Islet precursor cell (in vitro differentiated cells): ENCODE measurements around the gene WSCD2.
A peak's percentile ranks its signal among the peaks of the same experiment; 100 is the strongest.
"Not testable (repeated sequence)": the region's sequence is repeated elsewhere in the genome, so short reads cannot be mapped to it uniquely, and the experiment has no call there.

Source experiments
- DNase-seq: peaks from one replicate; pipeline ENCODE4 v3.0.0-alpha.2; 2018

The WSCD2 gene

DNA sequence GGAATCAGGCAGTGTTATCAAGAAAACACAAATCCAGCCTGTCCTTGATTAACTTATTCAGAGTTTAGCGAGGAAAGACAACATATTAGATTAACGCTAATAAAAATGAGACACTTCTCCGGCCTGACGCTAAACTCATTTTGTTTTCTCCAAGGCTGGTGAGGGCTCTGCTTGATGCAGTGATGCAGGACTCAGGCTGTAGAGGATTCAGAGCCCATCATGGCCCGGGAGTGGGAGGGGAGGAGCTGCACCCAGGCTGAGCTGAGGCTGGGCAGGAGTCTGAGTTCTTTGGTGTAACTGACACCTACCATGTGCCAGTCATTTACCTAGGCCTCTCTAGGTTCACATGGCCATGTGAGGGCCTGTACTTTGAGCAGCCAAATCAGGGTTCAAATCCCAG lies 70.0 kb downstream of the WSCD2 start:
- no peak for DNase-seq

DNA sequence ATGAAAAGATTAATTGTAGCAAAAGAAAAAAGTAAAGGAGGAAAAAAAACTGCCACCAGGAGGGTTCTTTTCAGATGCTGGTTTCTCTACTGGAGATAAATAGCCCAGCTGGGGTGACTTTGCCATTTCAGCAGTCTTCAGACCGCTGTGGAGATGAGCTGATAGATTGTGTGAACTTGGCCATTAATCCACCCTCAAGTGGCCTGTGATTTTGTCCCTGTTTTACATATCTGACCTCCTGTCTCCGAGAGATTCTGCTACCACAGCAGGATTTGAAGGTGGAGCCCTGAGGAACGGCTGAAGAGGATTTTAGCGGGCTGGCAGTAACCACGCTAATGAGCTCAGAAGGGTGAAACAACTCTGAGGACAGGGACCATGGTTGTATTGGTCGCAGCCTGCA lies 72.7 kb downstream of the WSCD2 start:
- DNase-seq: no peak

DNA sequence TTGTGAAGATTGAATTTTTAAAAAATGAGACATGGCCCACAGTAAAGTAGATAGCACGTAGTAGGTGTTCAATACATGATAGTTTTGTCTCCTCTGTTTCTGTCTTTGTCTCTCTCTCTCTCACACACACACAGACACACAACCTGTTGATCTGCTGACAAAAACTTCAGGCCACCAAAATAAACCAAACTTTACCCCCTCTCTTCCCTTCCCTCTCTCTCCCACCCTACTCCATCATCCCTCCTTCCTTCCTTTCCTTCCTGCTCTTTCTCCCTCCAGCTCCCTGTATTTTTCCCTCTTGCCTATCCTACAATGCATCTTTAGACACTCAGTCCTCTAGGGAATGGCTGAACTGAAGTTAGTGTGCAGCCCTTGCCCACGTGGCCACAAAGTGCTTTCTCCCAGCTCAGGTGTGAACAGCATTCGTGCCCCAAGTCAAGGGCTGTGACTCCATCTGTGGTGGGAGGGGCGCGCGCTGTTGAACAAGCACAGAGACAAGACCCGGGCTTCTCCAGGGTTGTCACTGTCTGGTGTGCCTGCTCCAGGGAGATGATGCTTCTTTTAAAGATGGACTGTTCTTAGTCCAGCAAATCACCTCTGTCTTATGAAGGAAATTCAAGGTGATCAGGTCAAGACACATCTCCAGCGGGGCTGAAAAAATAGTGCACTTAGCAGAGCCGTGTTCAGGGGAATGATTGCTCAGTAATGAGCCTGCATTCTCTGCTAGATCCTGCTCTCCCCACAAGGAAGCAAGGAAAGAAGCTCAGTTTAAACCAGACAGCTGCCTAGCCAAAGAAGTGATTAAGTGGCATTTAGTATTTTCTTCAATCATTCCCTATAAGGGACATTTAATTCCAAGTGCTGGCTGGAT lies 75.3 kb downstream of the WSCD2 start:
- DNase-seq: no peak

DNA sequence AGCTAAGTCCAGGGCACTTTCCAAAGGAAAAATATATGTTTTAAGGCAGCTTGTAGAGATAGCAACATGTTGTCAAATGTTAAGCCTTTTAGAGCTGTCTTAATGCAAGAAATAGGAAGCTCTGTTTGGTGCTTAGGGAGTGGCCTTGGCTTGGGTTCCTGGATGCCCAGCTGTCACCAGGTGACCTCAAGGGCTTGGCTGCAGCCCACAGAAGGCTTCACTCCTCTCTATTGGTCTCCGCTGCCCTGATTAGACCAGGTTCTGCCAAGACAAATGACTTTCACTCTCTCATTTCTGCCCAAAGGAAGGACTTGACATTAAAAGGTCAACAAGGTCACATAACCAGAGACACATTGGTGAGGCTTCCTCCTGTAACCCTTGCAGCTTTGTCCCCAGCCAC lies 76.8 kb downstream of the WSCD2 start:
- DNase-seq: no peak

DNA sequence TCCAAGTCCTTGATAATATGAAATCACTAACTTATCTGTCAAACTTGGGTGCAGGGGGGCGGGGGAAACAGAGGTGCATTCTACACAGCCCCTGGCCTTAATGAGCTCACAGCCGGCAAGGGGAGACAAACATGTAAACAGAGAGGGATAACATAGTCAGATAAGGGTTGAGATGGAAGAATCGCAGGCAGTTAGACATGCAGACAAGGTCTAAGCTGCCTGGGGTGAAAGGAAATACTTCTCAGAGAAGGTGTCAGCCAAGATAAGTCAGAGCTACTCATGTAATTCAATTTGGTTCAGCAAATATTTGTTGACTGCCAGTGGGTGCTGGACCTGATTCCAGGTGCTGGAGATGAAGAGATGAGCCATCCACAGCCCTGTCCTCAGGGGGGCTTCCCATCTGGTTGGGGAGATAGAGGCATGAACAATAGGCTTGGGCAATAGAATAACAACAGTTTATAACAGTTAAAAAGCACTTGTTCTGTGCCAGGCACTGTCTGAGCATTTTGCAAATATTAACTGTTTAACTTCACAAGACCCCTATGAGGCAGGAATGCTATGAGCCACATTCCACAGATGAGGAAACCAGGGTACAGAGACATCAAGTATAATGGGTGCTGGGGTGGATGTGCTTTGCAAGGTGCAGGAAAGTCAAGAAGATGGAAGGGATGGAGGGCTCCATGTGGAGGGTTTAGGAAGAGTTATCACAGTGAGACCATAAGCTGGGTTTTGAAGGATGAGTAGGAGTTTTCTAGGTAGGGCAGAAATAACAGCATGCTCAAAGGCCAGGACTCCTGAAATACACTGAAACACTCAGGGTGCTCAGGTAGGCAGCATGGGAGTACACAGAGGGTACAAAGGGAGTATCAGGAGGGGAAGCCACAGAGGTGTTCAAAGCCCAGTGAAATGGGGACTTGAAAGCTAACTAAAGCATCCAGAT lies 79.0 kb downstream of the WSCD2 start:
- DNase-seq: no peak

DNA sequence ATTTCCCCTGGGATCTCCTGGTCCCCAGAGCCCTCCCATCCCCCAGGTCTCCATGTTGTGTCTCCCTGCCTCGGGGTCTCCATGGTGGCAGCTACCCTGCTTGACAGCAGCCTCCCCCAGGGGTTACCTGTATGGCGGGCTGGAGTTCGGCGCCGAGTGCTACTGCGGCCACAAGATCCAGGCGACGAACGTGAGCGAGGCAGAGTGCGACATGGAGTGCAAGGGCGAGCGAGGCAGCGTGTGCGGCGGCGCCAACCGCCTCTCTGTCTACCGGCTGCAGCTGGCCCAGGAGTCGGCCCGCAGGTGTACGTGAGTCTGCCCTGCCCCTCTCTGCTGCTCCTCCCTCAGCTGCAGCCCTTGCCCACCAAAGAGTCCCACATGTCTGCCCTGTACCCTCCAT lies 80.9 kb downstream of the WSCD2 start:
- no peak for DNase-seq

DNA sequence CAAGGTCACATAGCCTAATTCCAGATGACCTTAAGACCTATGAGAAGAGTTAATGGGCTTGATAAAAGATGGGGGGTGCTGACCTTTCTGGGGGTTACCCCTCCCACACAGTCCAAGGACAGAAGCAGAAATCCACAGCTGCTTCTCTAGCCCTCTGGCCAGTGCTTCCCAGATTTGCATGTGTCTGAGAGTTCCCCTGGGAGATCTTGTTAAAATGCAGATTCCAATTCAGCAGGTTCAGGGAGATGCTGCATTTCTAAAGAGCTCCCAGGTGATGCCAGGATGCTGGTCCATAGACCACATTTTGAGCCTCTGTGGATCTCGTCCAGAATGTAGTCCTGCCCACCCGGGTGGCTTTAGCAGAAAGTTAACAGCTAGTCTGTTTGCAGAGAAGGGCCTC lies 82.1 kb downstream of the WSCD2 start:
- no peak for DNase-seq

DNA sequence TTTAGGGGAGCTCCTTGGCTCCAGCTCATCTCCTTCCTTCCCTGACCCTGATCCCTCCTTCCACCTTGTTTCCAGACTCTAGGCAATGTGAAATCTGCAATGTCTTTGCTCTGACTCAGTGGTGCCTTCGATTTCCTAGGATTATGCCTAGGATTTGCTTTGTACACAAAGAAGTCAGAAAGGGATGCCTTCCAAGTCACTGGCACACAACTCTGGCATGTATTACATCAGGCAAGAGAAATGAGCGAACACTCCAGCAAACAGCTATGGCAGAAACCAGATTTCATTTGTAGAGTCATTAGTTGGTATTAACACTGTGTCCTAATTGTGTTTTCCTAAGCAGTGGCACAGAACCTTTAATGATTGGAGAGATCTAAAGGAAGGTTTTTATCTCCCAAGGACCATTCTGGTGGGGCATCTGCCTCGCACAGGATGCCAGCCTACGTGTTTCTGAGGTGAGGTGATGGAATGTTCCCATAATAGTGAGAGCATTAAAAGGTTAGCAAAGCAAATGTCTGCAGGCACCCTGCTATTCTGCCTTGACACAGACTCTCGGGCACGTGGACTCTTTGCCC lies 84.9 kb downstream of the WSCD2 start:
- no peak for DNase-seq

DNA sequence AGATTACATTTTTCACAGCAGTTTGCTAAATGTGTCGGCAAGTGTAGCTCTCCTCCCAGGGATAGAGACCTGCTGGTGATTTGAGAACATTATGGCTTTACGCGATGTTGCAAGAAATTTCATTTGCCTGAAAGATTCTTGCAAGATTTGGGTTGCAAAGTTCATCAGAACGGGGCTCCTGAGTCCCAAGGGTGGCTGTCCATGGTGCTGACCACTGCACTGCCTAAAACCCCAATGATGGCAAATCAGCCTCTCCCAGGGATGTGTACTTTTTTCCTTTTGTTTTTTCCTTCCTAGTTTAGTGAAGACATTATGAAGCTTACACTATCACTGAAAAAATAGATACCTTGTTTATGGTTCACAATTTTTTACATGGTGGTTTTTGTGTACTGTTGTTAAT lies 85.4 kb downstream of the WSCD2 start:
- DNase-seq: peak; percentile 74

DNA sequence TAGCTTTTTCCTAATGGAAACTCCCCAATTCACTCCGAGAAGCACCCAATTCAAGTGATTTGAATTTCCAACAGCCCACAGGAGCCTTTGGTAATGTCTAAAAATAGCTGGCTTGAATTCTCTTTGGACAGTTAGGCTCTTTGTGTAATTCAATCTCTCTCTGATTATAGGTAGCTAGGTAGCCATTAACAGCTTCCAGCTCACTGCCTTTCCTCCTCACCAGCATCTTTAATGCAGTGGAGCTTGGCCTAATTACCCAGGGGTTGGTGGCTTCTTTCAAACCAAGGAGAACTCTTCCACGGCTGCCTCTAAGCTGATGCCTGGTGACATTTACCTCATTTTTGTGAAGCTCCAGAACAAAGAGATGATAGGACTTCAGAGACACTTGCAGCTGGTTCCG lies 86.4 kb downstream of the WSCD2 start:
- no peak for DNase-seq

DNA sequence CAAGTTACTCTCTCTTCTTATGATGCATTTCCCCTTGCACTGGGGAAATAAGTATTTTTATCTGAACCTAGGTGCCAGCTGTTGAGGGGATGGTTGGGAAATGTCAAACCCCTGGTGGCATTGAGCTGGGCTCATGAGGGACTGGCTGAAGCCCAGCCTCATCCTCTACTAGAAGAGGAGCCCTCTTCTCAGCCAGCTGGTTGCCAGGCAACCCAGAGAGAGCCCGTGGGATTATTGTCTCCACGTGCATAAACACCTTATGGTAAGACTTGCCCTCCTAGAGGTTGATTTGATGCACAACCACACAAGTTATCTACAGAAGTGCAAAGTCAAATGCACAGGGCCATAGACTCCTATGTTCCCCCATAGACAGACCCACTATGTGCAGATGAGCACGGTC lies 89.8 kb downstream of the WSCD2 start:
- no peak for DNase-seq

DNA sequence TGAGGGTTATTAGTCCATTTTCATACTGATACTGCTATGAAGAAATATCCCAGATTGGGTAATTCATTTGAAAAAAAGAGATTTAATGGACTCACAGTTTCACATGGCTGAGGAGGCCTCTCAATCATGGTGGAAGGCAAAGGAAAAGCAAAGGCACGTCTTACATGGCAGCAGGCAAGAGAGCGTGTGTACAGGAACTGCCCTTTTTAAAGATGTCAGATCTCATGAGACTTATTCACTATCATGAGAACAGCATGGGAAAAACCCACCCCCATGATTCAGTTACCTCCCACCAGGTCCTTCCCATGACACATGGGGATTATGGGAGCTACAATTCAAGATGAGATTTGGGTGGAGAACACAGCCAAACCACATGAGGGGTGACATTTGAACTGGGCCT lies 96.0 kb downstream of the WSCD2 start:
- not testable (repeated sequence) for DNase-seq

DNA sequence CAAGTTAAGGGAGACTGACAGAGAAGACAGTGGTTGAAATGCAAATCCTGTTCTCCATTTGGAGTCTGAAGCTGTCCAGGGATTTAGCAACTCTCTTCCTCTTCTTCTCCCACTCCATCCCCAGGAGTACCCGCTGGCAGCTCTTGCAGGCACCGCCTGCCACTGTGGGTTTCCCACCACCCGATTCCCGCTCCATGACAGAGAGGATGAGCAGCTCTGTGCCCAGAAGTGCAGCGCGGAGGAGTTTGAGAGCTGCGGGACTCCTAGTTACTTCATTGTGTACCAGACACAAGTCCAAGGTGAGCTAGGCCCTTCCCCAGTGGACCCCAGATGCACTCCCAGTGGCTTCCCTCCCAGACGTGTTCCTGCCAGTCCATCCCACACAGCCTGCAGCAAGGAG lies 97.8 kb downstream of the WSCD2 start:
- no peak for DNase-seq

DNA sequence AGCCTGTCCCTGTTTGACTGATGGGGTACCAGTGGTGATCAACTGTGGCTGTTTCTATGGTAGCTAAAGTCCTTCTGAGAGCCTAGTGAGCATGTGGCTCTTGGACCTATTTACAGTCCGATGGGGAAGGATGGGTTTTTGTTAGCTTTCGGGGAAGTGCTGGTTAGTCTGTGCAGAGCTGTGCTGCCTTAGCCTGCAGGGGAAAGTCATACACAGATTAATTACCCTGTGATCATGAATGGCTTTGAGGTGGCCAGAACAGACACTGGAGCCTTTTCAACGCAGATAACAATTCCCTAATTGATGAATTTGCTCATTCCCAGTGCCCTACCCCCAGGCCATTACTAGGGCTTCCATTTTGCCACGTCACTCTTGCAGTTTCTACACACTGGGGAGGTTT lies 99.7 kb downstream of the WSCD2 start:
- DNase-seq: no peak

DNA sequence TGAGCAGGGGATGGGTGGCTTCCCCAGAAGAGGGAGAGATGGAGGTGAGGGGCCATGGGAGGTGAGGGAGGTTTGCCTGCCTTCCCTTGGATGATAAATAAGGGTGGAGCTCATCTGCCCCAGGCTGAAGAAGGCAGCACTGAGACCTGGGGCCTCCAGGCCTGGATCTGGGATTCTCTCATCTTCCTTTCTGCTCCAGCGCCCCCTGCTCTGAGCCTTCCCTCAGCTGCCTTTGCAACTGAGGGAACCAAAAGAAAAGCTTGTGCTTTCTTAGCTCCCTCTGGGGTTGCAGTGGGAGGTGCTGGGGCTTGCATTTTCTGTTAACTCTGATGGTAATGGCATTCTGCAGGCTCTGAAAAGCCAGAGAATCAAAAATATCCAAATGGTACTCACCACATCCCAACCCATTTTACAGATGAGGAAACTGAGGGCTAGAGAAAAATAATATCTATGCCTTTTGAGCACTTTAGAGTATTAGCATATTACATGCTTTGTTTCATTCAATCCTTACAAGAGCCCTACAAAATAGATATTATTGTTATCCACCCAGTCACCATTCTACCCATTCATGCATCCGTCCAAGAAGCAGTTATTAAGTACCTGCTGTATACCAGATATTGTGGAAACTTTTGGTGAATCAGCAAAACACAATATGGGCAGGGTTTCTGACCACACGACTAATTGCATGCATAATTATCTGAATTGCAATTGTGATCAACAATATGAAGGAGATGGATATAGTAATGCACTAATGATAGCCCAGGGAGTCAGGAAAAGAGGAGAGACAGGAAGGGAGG lies 102.2 kb downstream of the WSCD2 start:
- DNase-seq: no peak

DNA sequence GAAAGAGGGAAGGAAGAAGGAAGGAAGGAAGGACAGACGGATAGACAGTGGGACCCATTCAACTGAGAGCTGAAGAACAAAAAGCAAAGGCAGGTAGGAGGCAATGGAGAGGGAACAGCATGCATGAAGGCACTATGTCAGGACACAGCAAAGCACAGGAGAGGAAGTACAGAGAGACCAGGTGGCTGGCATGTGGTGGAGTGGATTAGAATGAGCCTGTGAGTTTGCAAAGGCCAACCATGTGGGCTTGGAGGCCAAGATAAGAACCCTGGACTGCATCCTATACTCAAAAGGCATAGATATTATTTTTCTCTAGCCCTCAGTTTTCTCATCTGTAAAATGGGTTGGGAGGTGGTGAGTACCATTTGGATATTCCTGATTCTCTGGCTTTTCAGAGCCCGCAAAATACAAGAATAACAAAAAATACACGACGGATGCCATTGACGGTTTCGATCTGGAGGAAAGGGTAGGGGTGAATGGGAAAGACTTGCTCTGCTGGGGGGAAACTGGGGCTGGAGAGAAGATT lies 102.9 kb downstream of the WSCD2 start:
- DNase-seq: no peak

DNA sequence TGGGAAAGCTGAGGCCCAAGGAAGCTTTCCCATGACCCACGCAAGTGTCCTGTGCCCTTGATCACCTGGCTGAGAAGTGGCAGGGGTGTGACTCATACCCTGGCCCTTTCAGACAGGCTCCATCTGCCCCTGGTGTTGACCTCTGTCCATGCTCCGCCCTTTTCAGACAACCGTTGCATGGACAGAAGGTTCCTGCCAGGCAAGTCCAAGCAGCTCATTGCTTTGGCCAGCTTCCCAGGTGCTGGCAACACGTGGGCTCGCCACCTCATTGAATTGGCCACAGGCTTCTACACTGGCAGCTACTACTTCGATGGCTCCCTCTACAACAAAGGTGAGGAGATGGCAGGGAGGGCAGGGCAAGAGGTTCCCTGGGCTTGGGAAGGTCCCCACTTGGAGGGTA lies 103.5 kb downstream of the WSCD2 start:
- no peak for DNase-seq

DNA sequence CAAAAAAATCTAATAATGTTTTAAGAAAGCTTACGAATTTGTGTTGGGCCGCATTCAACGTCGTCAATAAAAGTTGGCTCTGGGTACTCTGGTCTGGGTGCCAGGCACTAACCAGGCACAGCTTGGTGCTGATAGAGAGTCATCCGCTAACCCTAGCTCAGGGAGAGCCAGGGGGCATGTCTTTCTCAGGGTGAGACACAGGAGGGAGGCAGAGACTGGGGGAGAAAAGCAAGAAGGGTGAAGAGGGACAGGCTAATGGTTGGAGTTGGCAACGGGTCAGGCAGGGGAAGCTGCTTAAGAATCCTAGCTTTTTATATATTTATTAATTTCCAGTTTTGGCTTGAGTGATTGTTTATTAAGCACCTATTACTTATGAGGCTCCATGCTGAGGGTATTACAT lies 105.1 kb downstream of the WSCD2 start:
- no peak for DNase-seq

DNA sequence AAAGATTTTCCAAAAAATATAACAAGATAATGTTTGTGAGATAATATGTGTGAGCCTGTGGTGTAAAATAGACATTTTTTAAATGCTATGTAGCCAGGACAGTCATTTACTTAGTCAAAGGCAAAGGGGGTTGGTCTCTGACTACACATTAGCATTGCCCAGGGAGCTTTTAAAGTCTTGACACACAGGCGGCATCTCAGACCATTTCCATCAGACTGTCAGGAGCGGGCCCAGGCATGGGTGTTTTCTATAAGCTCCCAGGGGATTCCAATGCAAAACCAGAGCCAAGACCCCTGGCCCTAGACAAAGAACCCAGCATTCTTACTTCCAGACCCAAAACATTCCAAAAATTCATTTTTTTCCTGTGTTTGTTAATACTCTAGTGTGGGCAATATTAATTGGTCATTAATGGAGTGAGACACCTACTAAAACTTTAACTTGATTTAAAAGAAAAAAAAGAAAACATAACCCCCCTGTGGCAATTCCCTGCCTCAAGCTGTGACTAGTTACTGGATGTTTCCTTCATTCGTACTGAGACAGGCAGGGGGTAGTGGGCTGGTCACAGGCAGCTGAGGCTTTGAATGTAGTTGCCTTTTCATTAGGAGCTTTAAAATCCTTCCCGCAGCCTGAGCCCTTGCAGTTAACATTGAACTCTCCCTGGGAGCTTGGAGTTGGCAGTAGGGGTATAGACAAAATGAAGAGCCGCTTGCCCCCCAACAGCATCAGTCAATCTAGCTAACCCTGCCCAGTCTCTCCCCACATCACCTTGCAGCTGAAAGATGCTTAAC lies 106.3 kb downstream of the WSCD2 start:
- DNase-seq: no peak

DNA sequence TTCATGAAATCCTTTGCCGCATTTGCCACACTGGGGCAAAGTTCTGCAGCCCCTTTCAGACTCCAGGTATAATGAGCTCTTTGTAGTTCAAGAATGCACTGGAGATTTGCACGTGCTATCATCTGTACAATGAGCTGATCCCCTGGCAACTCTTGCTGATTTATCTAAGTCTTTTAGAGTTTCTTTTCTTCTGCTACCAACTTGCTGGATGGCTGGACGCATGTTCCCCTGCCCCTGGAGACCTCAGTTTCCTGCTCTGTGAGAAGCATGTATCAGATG lies 106.8 kb downstream of the WSCD2 start:
- no peak for DNase-seq

DNA sequence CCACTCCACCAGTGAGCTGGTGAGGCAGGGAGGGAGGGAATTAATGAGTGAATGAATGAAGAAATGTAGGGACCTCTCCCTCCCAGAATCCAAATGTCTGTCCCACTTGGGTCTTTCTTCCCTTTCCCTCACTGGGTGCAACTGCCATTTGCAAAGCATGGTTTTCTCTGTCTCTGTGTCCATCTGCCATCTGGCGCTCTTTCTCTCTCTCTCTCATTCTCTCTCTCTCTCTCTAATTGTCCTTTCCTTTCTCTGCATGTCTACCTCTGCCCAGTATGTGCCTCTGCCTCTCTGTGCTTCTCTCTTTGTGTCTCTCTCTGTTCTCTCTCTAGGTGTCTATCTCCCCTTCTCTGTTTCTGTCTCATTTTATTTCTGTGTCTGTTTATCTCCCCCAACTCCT lies 107.3 kb downstream of the WSCD2 start:
- no peak for DNase-seq

DNA sequence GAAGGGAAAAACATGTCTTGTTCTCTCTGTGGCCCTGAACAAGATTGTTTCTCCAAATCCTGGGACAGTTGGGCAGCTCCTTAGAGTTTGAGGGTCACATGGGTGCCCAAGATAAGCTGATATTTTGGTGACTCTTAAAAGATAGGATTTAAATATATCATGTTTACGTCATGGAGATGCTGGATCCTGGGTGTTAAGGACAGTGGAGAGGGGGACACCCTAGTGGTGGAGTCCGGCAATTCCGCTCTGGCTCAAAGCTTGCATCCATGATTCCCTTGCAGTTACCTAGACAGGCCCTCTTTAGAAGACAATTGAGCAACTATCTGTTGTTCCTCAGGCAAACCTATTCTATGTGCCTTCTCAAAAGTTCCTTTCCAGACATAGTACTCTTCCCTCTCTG lies 108.2 kb downstream of the WSCD2 start:
- DNase-seq: no peak
